ENCODE measurements around the gene SCAF4. TPM values are rescaled to one million over a fixed set of nuclear protein-coding genes. Genes with fewer than 3 reads are reported as not detected.

The SCAF4 gene
- total RNA-seq, 1 donor from 2014 or later, result 71.8 TPM

GRCh38 chr21:31624961-31625491 is 106.9 kb downstream of the SCAF4 start:
- no peaks in the 10 kb centered on the region for H3K27me3 Mint-ChIP-seq (ENCODE audit: low read depth)
- TF ChIP-seq, protein P1, sequence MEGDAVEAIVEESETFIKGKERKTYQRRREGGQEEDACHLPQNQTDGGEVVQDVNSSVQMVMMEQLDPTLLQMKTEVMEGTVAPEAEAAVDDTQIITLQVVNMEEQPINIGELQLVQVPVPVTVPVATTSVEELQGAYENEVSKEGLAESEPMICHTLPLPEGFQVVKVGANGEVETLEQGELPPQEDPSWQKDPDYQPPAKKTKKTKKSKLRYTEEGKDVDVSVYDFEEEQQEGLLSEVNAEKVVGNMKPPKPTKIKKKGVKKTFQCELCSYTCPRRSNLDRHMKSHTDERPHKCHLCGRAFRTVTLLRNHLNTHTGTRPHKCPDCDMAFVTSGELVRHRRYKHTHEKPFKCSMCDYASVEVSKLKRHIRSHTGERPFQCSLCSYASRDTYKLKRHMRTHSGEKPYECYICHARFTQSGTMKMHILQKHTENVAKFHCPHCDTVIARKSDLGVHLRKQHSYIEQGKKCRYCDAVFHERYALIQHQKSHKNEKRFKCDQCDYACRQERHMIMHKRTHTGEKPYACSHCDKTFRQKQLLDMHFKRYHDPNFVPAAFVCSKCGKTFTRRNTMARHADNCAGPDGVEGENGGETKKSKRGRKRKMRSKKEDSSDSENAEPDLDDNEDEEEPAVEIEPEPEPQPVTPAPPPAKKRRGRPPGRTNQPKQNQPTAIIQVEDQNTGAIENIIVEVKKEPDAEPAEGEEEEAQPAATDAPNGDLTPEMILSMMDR (conservative IDR thresholded peaks at IDR 0.05), result no peak
- H3K36me3 Mint-ChIP-seq (ENCODE audit: low read depth), result no peaks in the 10 kb centered on the region
- no peak overlapping the region for H3K4me3 Mint-ChIP-seq
- no peak overlapping the region for H3K27ac Mint-ChIP-seq (ENCODE audit: unreplicated experiment)
- DNase-seq (ENCODE audit: low read depth, low spot score), result no peak
- peaks cover 14% of the 10 kb centered on the region for H3K4me1 Mint-ChIP-seq
- peaks cover 4% of the 10 kb centered on the region for H3K9me3 Mint-ChIP-seq

- Mint-ChIP-seq H3K9me3 (peaks cover 4% of the 10 kb centered on the region), H3K36me3 (ENCODE audit: low read depth) (no peaks in the 10 kb centered on the region), H3K4me1 (peaks cover 14% of the 10 kb centered on the region), H3K27me3 (ENCODE audit: low read depth) (no peaks in the 10 kb centered on the region), H3K4me3 (no peak overlapping the region), H3K27ac (ENCODE audit: unreplicated experiment) (no peak overlapping the region)
- TF ChIP-seq, protein P1 (conservative IDR thresholded peaks at IDR 0.05), result no peak
- DNase-seq (ENCODE audit: low read depth, low spot score), result no peak
Observed at GRCh38 chr21:31624181-31624580, 107.7 kb downstream of the SCAF4 start.

- Mint-ChIP-seq H3K27ac (ENCODE audit: unreplicated experiment) (no peak overlapping the region), H3K27me3 (ENCODE audit: low read depth) (no peaks in the 10 kb centered on the region), H3K4me1 (peaks cover 14% of the 10 kb centered on the region), H3K36me3 (ENCODE audit: low read depth) (no peaks in the 10 kb centered on the region), H3K9me3 (peaks cover 4% of the 10 kb centered on the region), H3K4me3 (no peak overlapping the region)
- DNase-seq (ENCODE audit: low read depth, low spot score), result no peak
- TF ChIP-seq, protein P1 (conservative IDR thresholded peaks at IDR 0.05), result no peak
Observed at GRCh38 chr21:31623664-31624063, 108.3 kb downstream of the SCAF4 start.

DNA sequence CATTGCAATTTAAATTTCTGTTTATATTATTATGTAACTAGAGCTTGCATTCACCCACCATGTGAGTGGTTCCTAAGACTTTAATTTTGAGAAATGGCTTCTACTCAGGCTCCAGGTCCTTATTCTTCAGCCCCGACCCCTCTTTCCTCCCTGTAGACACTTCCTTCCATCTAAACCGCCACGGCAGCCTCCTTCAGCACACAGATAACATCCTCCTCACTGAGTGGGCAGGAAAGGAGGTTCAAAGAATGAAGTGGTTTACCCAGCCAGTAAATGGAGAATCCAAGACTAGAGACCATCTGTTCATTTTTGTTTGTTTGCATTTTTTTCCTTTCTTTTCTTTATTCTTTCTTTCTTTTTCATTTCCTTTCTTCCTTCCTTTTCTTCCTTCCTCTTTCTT is 109.5 kb downstream of the SCAF4 start:
- no peaks in the 10 kb centered on the region for H3K27me3 Mint-ChIP-seq (ENCODE audit: low read depth)
- no peak for DNase-seq (ENCODE audit: low read depth, low spot score)
- H3K4me1 Mint-ChIP-seq, result peaks cover 14% of the 10 kb centered on the region
- no peaks in the 10 kb centered on the region for H3K9me3 Mint-ChIP-seq
- TF ChIP-seq, protein P1 (conservative IDR thresholded peaks at IDR 0.05), result no peak
- H3K36me3 Mint-ChIP-seq (ENCODE audit: low read depth), result no peaks in the 10 kb centered on the region
- H3K27ac Mint-ChIP-seq (ENCODE audit: unreplicated experiment), result no peak overlapping the region
- no peak overlapping the region for H3K4me3 Mint-ChIP-seq

Other genes with a start within 250 kb of the SCAF4 start
- gene SOD1, start 72.4 kb downstream of the SCAF4 start, total RNA-seq, result 234 and 241 TPM in 2 replicates
- gene HUNK, start 140.9 kb upstream of the SCAF4 start, total RNA-seq, result 29.1 and 39.6 TPM in 2 replicates

Data from neural crest cell (in vitro differentiated cells).